Gastrocnemius medialis (tissue), 4 donors: ENCODE results near the gene SLC49A4.

ENCODE experiments used
- POLR2A ChIP-seq, 2 donors: fragments of 450-650 bp; IDR thresholded peaks; one replicate each; pipeline ENCODE4 v1.6.1; 2017; ENCODE audit warnings: antibody characterized with exemption in 2 of 2, mild to moderate bottlenecking in 2 of 2, moderate library complexity in 2 of 2
- TF ChIP-seq, protein P1 (sequence below), 5 experiments: fragments of 450-650 bp in 3 of 5; fragments of 200-600 bp in 2 of 5; sonication (generic) in 2 of 5; IDR thresholded peaks in 4 of 5; conservative IDR thresholded peaks in 1 of 5; 1 replicate in 4 of 5; 2 replicates in 1 of 5; pipeline ENCODE4 v1.5.1; 2016 to 2019; ENCODE audit warnings: antibody characterized with exemption in 5 of 5, mild to moderate bottlenecking in 3 of 5, moderate library complexity in 3 of 5

DNA sequence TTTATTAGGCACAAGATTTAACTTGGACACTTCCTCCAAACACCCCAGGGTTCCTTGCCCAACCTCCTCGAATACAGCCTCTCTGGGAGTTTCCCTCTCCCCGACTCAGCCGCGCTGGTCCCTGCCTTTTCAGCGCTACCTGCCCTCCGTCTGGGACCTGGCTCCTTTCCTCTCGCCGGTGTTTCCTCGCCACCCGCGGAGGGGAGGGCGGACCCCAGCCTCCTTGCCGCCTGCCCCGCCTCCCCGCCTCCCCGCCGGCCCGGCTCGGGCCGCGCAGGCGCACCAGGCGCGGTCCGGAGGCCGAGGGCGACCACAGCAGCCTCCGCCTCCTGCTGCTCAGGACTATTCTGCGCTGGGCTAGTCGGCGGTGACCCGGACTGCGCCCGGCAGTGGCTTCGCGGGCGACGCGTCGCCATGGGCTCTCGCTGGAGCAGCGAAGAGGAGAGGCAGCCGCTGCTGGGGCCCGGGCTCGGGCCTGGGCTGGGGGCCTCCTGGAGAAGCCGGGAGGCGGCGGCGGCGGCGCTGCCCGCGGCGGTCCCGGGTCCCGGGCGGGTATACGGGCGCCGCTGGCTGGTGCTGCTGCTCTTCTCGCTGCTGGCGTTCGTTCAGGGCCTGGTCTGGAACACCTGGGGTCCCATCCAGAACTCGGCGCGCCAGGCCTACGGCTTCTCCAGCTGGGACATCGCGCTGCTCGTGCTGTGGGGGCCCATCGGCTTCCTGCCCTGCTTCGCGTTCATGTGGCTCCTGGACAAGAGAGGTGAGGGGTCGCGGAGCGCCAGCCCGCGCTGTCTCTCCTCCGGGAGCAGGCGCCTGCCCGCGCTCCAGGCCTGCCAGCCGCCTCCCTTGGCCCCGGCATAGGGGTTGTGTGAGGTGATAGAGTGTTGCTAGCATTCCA is at the start of gene SLC49A4:
- TF ChIP-seq POLR2A (IDR thresholded peaks at IDR 0.05): peak; percentile 93 to 97
- TF ChIP-seq, protein P1, sequence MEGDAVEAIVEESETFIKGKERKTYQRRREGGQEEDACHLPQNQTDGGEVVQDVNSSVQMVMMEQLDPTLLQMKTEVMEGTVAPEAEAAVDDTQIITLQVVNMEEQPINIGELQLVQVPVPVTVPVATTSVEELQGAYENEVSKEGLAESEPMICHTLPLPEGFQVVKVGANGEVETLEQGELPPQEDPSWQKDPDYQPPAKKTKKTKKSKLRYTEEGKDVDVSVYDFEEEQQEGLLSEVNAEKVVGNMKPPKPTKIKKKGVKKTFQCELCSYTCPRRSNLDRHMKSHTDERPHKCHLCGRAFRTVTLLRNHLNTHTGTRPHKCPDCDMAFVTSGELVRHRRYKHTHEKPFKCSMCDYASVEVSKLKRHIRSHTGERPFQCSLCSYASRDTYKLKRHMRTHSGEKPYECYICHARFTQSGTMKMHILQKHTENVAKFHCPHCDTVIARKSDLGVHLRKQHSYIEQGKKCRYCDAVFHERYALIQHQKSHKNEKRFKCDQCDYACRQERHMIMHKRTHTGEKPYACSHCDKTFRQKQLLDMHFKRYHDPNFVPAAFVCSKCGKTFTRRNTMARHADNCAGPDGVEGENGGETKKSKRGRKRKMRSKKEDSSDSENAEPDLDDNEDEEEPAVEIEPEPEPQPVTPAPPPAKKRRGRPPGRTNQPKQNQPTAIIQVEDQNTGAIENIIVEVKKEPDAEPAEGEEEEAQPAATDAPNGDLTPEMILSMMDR (IDR thresholded peaks at IDR 0.05 in 4 of 5, conservative IDR thresholded peaks at IDR 0.05 in 1 of 5): peak in 1 of 5 experiments; percentile 10
